WTC11 (cell line): ENCODE measurements around the gene GFRA1. TPM values are rescaled to one million over a fixed set of nuclear protein-coding genes. Genes with fewer than 3 reads are reported as not detected.

Experiments
- ATAC-seq: fragments of 200-7000 bp; cut with Tn5 transposase; 2 replicates; pipeline ENCODE4 v1.10.0; 2021; ENCODE audit warnings: mild to moderate bottlenecking, moderate library complexity
- CTCF ChIA-PET: fragments of 300-600 bp; sonication (Branson Sonifier 250); formaldehyde crosslinking; loops from one replicate; lab custom pipeline; 2021; ENCODE audit warnings: antibody characterized with exemption; lab: Charles Lee
- POLR2A ChIA-PET: fragments of 350-600 bp; sonication (Branson Sonifier 250); formaldehyde crosslinking; loops from one replicate; lab custom pipeline; 2021; ENCODE audit warnings: antibody characterized with exemption; lab: Charles Lee
- DNase-seq: peaks from one replicate; pipeline ENCODE4 v3.0.0; 2021; ENCODE audit warnings: low spot score
- H3K27ac Mint-ChIP-seq: 2 replicates; pipeline ENCODE4 v1.8.0; 2021; ENCODE audit warnings: mixed read lengths
- H3K27me3 Mint-ChIP-seq: 2 replicates; pipeline ENCODE4 v1.8.0; 2021; ENCODE audit warnings: low read depth, mild to moderate bottlenecking, moderate library complexity, mixed read lengths
- H3K36me3 Mint-ChIP-seq: 2 replicates; pipeline ENCODE4 v1.8.0; 2021; ENCODE audit warnings: mixed read lengths
- H3K4me1 Mint-ChIP-seq: 2 replicates; pipeline ENCODE4 v1.8.0; 2022; ENCODE audit warnings: mixed read lengths
- H3K4me3 Mint-ChIP-seq: 2 replicates; pipeline ENCODE4 v1.8.0; 2021; ENCODE audit warnings: mild to moderate bottlenecking, moderate library complexity, mixed read lengths
- H3K9me3 Mint-ChIP-seq: 2 replicates; pipeline ENCODE4 v1.8.0; 2021; ENCODE audit warnings: mixed read lengths
- CDX4 ChIP-seq: fragments of 250-450 bp; sonication (Bioruptor Pico); IDR thresholded peaks from 2 replicates; pipeline ENCODE4 v1.9.0; 2021; ENCODE audit warnings: moderate library complexity, mild to moderate bottlenecking, inconsistent platforms, borderline replicate concordance
- ESRRA ChIP-seq: sonication (generic); formaldehyde crosslinking; IDR thresholded peaks from 2 replicates; pipeline ENCODE4 v1.8.1; 2022; ENCODE audit warnings: mild to moderate bottlenecking, missing genetic modification reagents, borderline replicate concordance
- FOXK1 ChIP-seq: sonication (generic); formaldehyde crosslinking; IDR thresholded peaks from 2 replicates; pipeline ENCODE4 v1.8.0; 2022; ENCODE audit warnings: mild to moderate bottlenecking, moderate library complexity, missing genetic modification reagents
- GABPB1 ChIP-seq: sonication (generic); formaldehyde crosslinking; IDR thresholded peaks from 2 replicates; pipeline ENCODE4 v1.8.1; 2023; ENCODE audit warnings: mild to moderate bottlenecking, missing genetic modification reagents
- GRHL2 ChIP-seq: fragments of 250-450 bp; sonication (Bioruptor Pico); IDR thresholded peaks from 2 replicates; pipeline ENCODE4 v1.8.0; 2022; ENCODE audit warnings: mild to moderate bottlenecking, moderate library complexity; ENCODE audit not compliant: insufficient replicate concordance, severe bottlenecking
- GTF2I ChIP-seq: fragments of 250-450 bp; sonication (Bioruptor Pico); conservative IDR thresholded peaks from 2 replicates; pipeline ENCODE4 v1.4.0; 2021; ENCODE audit warnings: mild to moderate bottlenecking
- JAZF1 ChIP-seq: fragments of 250-450 bp; sonication (Bioruptor Pico); IDR thresholded peaks from 2 replicates; pipeline ENCODE4 v1.9.0; 2021; ENCODE audit warnings: moderate library complexity, mild to moderate bottlenecking, inconsistent platforms
- MYBL2 ChIP-seq: sonication (generic); formaldehyde crosslinking; IDR thresholded peaks from 2 replicates; pipeline ENCODE4 v1.8.1; 2023; ENCODE audit warnings: mild to moderate bottlenecking, moderate library complexity, missing genetic modification reagents
- NFE2L1 ChIP-seq: sonication (generic); formaldehyde crosslinking; IDR thresholded peaks from 2 replicates; pipeline ENCODE4 v1.8.1; 2023; ENCODE audit warnings: missing genetic modification reagents
- NFYB ChIP-seq: sonication (generic); formaldehyde crosslinking; conservative IDR thresholded peaks from 2 replicates; pipeline ENCODE4 v1.8.0; 2022; ENCODE audit warnings: low read depth, missing genetic modification reagents
- OVOL2 ChIP-seq: fragments of 250-450 bp; sonication (Bioruptor Pico); IDR thresholded peaks from 2 replicates; pipeline ENCODE4 v1.9.0; 2021; ENCODE audit warnings: mild to moderate bottlenecking, borderline replicate concordance
- PRRX2 ChIP-seq: fragments of 250-450 bp; sonication (Bioruptor Pico); IDR thresholded peaks from 2 replicates; pipeline ENCODE4 v1.8.0; 2021; ENCODE audit warnings: mild to moderate bottlenecking
- TCF7 ChIP-seq: sonication (generic); formaldehyde crosslinking; IDR thresholded peaks from 2 replicates; pipeline ENCODE4 v1.8.0; 2022; ENCODE audit warnings: mild to moderate bottlenecking, low read depth, missing genetic modification reagents, moderate library complexity
- TP53 ChIP-seq: sonication (generic); formaldehyde crosslinking; IDR thresholded peaks from 2 replicates; pipeline ENCODE4 v1.8.1; 2023; ENCODE audit warnings: mild to moderate bottlenecking, missing genetic modification reagents
- ZBTB21 ChIP-seq: sonication (generic); formaldehyde crosslinking; IDR thresholded peaks from 2 replicates; pipeline ENCODE4 v1.8.1; 2023; ENCODE audit warnings: mild to moderate bottlenecking, missing genetic modification reagents, borderline replicate concordance
- ZNF121 ChIP-seq: sonication (generic); formaldehyde crosslinking; IDR thresholded peaks from 2 replicates; pipeline ENCODE4 v1.8.0; 2023; ENCODE audit warnings: missing genetic modification reagents
- ZNF138 ChIP-seq: sonication (generic); formaldehyde crosslinking; conservative IDR thresholded peaks from 2 replicates; pipeline ENCODE4 v1.8.1; 2022; ENCODE audit warnings: mild to moderate bottlenecking, moderate library complexity, missing genetic modification reagents
- ZNF396 ChIP-seq: fragments of 250-450 bp; sonication (Bioruptor Pico); IDR thresholded peaks from 2 replicates; pipeline ENCODE4 v1.8.0; 2021; ENCODE audit warnings: mild to moderate bottlenecking, moderate library complexity, borderline replicate concordance
- ZNF416 ChIP-seq: fragments of 250-450 bp; sonication (Bioruptor Pico); IDR thresholded peaks from 2 replicates; pipeline ENCODE4 v1.9.0; 2021; ENCODE audit warnings: mild to moderate bottlenecking, inconsistent platforms
- total RNA-seq: library from RNA; stranded (reverse); gene quantifications from 3 replicates; pipeline ENCODE4 v1.2.3, GENCODE V29; 2021
- TF ChIP-seq, protein P1 (sequence below): sonication (generic); formaldehyde crosslinking; IDR thresholded peaks from 2 replicates; pipeline ENCODE4 v1.8.1; 2022; ENCODE audit warnings: missing genetic modification reagents, borderline replicate concordance
- TF ChIP-seq, protein P2 (sequence below): fragments of 250-450 bp; sonication (Bioruptor Pico); IDR thresholded peaks from 2 replicates; pipeline ENCODE4 v1.9.0; 2021; ENCODE audit warnings: mild to moderate bottlenecking
- TF ChIP-seq, protein P3 (sequence below): sonication (generic); formaldehyde crosslinking; IDR thresholded peaks from 2 replicates; pipeline ENCODE4 v1.8.1; 2022; ENCODE audit warnings: mild to moderate bottlenecking, moderate library complexity, missing genetic modification reagents
- TF ChIP-seq, protein P4 (sequence below): sonication (generic); formaldehyde crosslinking; IDR thresholded peaks from 2 replicates; pipeline ENCODE4 v1.8.0; 2022; ENCODE audit warnings: mild to moderate bottlenecking, missing genetic modification reagents
- TF ChIP-seq, protein P5 (sequence below): sonication (generic); formaldehyde crosslinking; IDR thresholded peaks from 2 replicates; pipeline ENCODE4 v1.8.0; 2022; ENCODE audit warnings: mild to moderate bottlenecking, missing genetic modification reagents

The GFRA1 gene
- total RNA-seq, 1 experiment from 2014 or later, result 4.4 TPM

GRCh38 chr10:116232613-116233012 lies 40.4 kb downstream of the GFRA1 start:
- POLR2A ChIA-PET, result interaction anchor here (0.9 kb wide), 1 partner anchor 63 kb away, joined by 5 read pairs; no protein-coding TSS in a partner anchor
- peaks cover 2% of the 10 kb centered on the region for H3K4me1 Mint-ChIP-seq
- CTCF ChIA-PET, result no interaction called here
- H3K27ac Mint-ChIP-seq, result no peak overlapping the region
- no peak for ATAC-seq
- TF ChIP-seq ZNF416 (CRISPR knock-in tag) (no peak), GRHL2 (CRISPR knock-in tag) (no peak), MYBL2 (no peak), ZNF396 (no peak), TCF7 (CRISPR knock-in tag) (no peak), GTF2I (CRISPR knock-in tag) (no peak), CDX4 (CRISPR knock-in tag) (no peak), GABPB1 (CRISPR knock-in tag) (no peak), ZNF138 (no peak), ZNF121 (CRISPR knock-in tag) (no peak), PRRX2 (CRISPR knock-in tag) (no peak)
- TF ChIP-seq, protein P1, sequence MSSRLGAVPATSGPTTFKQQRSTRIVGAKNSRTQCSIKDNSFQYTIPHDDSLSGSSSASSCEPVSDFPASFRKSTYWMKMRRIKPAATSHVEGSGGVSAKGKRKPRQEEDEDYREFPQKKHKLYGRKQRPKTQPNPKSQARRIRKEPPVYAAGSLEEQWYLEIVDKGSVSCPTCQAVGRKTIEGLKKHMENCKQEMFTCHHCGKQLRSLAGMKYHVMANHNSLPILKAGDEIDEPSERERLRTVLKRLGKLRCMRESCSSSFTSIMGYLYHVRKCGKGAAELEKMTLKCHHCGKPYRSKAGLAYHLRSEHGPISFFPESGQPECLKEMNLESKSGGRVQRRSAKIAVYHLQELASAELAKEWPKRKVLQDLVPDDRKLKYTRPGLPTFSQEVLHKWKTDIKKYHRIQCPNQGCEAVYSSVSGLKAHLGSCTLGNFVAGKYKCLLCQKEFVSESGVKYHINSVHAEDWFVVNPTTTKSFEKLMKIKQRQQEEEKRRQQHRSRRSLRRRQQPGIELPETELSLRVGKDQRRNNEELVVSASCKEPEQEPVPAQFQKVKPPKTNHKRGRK (CRISPR knock-in tag), result no peak
- no peaks in the 10 kb centered on the region for H3K36me3 Mint-ChIP-seq
- no peak overlapping the region for H3K4me3 Mint-ChIP-seq
- DNase-seq, result no peak
- peaks cover 10% of the 10 kb centered on the region for H3K9me3 Mint-ChIP-seq
- no peaks in the 10 kb centered on the region for H3K27me3 Mint-ChIP-seq

GRCh38 chr10:116226766-116227165 lies 46.2 kb downstream of the GFRA1 start:
- ATAC-seq (no peak), DNase-seq (no peak)
- H3K4me1 Mint-ChIP-seq, result no peaks in the 10 kb centered on the region
- no peak overlapping the region for H3K27ac Mint-ChIP-seq
- TF ChIP-seq TCF7 (CRISPR knock-in tag) (no peak), NFYB (CRISPR knock-in tag) (no peak), JAZF1 (CRISPR knock-in tag) (no peak)
- no peak overlapping the region for H3K4me3 Mint-ChIP-seq
- H3K9me3 Mint-ChIP-seq, result no peaks in the 10 kb centered on the region
- CTCF ChIA-PET, result no interaction called here
- POLR2A ChIA-PET, result no interaction called here
- no peaks in the 10 kb centered on the region for H3K36me3 Mint-ChIP-seq
- H3K27me3 Mint-ChIP-seq, result no peaks in the 10 kb centered on the region

DNA sequence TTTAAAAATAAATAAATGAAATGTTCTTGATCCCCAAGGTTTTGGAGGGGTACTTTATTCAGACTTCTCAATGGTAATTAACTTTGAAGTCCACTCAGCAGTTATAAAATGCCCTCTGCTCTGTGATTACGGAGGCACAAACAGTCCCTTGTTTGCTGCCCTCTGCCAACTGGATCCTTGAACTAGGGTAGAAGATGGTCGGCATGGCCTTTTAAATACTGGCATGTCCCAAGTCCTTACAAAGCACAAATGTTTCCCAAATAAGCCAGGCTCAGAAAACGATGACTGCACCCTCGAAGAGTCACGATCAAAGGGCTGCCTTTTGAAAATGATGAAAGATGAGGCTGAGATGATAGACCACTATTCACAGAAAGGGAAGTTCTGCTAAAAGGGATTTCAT lies 47.0 kb downstream of the GFRA1 start:
- no peak overlapping the region for H3K27ac Mint-ChIP-seq
- TF ChIP-seq, protein P2, sequence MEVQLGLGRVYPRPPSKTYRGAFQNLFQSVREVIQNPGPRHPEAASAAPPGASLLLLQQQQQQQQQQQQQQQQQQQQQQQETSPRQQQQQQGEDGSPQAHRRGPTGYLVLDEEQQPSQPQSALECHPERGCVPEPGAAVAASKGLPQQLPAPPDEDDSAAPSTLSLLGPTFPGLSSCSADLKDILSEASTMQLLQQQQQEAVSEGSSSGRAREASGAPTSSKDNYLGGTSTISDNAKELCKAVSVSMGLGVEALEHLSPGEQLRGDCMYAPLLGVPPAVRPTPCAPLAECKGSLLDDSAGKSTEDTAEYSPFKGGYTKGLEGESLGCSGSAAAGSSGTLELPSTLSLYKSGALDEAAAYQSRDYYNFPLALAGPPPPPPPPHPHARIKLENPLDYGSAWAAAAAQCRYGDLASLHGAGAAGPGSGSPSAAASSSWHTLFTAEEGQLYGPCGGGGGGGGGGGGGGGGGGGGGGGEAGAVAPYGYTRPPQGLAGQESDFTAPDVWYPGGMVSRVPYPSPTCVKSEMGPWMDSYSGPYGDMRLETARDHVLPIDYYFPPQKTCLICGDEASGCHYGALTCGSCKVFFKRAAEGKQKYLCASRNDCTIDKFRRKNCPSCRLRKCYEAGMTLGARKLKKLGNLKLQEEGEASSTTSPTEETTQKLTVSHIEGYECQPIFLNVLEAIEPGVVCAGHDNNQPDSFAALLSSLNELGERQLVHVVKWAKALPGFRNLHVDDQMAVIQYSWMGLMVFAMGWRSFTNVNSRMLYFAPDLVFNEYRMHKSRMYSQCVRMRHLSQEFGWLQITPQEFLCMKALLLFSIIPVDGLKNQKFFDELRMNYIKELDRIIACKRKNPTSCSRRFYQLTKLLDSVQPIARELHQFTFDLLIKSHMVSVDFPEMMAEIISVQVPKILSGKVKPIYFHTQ (CRISPR knock-in tag), result no peak
- TF ChIP-seq TP53 (CRISPR knock-in tag) (no peak), ZBTB21 (CRISPR knock-in tag) (no peak), OVOL2 (no peak), NFE2L1 (CRISPR knock-in tag) (no peak), FOXK1 (CRISPR knock-in tag) (no peak), ESRRA (CRISPR knock-in tag) (no peak)
- TF ChIP-seq, protein P3, sequence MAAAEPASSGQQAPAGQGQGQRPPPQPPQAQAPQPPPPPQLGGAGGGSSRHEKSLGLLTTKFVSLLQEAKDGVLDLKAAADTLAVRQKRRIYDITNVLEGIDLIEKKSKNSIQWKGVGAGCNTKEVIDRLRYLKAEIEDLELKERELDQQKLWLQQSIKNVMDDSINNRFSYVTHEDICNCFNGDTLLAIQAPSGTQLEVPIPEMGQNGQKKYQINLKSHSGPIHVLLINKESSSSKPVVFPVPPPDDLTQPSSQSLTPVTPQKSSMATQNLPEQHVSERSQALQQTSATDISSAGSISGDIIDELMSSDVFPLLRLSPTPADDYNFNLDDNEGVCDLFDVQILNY (CRISPR knock-in tag), result no peak
- TF ChIP-seq, protein P4, sequence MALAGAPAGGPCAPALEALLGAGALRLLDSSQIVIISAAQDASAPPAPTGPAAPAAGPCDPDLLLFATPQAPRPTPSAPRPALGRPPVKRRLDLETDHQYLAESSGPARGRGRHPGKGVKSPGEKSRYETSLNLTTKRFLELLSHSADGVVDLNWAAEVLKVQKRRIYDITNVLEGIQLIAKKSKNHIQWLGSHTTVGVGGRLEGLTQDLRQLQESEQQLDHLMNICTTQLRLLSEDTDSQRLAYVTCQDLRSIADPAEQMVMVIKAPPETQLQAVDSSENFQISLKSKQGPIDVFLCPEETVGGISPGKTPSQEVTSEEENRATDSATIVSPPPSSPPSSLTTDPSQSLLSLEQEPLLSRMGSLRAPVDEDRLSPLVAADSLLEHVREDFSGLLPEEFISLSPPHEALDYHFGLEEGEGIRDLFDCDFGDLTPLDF (CRISPR knock-in tag), result no peak
- TF ChIP-seq, protein P5, sequence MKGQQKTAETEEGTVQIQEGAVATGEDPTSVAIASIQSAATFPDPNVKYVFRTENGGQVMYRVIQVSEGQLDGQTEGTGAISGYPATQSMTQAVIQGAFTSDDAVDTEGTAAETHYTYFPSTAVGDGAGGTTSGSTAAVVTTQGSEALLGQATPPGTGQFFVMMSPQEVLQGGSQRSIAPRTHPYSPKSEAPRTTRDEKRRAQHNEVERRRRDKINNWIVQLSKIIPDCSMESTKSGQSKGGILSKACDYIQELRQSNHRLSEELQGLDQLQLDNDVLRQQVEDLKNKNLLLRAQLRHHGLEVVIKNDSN, result no peak
- H3K36me3 Mint-ChIP-seq, result no peaks in the 10 kb centered on the region
- ChIA-PET POLR2A (interaction anchor here (0.6 kb wide), 3 partner anchors 26 to 596 kb away, joined by 3 to 5 read pairs (median 4); no protein-coding TSS in a partner anchor), CTCF (interaction anchor here (0.6 kb wide), 2 partner anchors 199 to 873 kb away, joined by 4 read pairs; no protein-coding TSS in a partner anchor)
- no peaks in the 10 kb centered on the region for H3K9me3 Mint-ChIP-seq
- no peaks in the 10 kb centered on the region for H3K4me1 Mint-ChIP-seq
- DNase-seq, result no peak
- ATAC-seq, result no peak
- H3K4me3 Mint-ChIP-seq, result no peak overlapping the region
- no peaks in the 10 kb centered on the region for H3K27me3 Mint-ChIP-seq
